ENCODE measurements around the gene PCBP1.
A peak's percentile ranks its signal among the peaks of the same experiment; 100 is the strongest.
"Not testable (repeated sequence)": the region's sequence is repeated elsewhere in the genome, so short reads cannot be mapped to it uniquely, and the experiment has no call there.

Gene PCBP1

DNA sequence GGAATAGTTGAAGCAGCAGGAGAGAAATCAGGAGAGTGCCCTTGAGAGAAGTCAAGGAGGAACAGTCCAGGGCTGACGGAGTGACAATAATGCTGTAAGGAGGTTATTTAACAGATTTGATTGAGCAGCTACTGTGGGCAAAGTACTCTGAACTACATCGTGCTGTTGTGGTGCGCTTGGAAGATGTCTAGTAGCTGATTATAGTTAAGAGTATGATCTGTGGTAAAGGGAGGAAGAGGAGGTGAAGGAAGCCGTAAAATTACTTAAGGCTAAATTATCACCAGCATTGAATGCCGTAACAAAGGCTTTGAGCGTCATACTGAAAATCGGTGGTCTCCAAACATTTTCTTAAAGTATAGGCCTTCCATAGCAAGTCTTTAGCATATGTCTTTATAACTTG is 4.5 kb downstream of the PCBP1 start:
- TF ChIP-seq, protein P1, sequence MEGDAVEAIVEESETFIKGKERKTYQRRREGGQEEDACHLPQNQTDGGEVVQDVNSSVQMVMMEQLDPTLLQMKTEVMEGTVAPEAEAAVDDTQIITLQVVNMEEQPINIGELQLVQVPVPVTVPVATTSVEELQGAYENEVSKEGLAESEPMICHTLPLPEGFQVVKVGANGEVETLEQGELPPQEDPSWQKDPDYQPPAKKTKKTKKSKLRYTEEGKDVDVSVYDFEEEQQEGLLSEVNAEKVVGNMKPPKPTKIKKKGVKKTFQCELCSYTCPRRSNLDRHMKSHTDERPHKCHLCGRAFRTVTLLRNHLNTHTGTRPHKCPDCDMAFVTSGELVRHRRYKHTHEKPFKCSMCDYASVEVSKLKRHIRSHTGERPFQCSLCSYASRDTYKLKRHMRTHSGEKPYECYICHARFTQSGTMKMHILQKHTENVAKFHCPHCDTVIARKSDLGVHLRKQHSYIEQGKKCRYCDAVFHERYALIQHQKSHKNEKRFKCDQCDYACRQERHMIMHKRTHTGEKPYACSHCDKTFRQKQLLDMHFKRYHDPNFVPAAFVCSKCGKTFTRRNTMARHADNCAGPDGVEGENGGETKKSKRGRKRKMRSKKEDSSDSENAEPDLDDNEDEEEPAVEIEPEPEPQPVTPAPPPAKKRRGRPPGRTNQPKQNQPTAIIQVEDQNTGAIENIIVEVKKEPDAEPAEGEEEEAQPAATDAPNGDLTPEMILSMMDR (IDR thresholded peaks at IDR 0.05; ENCODE audit: unreplicated experiment in 3 of 3): no peak
- no peaks in the 10 kb centered on the region for H3K27me3 Mint-ChIP-seq (ENCODE audit: low read depth)
- H3K36me3 Mint-ChIP-seq (ENCODE audit: low read depth): peaks cover 46% of the 10 kb centered on the region
- H3K27ac Mint-ChIP-seq: peak overlapping the region; percentile 31 to 51 (median 49)
- H3K4me1 Mint-ChIP-seq: peaks cover 38% of the 10 kb centered on the region
- peak overlapping the region in 1 of 3 experiments; percentile 31 for H3K4me3 Mint-ChIP-seq
- no peaks in the 10 kb centered on the region for H3K9me3 Mint-ChIP-seq

DNA sequence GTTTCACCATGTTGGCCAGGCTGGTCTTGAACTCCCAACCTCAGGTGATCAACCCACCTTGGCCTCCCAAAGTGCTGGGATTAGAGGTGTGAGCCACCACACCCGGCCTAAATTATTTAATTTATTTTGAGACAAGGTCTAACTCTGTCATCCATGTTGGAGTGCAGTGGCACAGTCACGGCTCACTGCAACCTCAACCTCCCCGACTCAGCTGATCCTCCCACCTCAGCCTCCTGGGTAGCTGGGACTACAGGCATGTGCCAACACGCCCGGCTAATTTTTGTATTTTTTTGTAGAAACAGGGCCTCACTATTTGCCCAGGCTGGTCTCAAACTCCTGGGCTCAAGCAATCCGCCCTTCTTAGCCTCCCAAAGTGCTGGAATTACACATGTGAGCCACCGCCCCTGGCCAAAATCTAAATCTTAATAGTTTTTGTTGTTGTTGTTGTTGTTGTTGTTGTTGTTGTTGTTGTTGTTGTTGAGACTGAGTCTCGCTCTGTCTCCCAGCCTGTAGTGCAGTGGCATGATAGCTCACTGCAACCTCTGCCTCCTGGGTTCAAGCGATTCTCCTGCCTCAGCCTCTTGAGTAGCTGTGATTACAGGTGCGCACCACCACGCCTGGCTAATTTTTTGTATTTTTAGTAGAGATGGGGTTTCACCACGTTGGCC is 5.4 kb downstream of the PCBP1 start:
- H3K27me3 Mint-ChIP-seq (ENCODE audit: low read depth); H3K4me3 Mint-ChIP-seq; H3K27ac Mint-ChIP-seq; H3K9me3 Mint-ChIP-seq: not testable (repeated sequence)
- peaks cover 43% of the 10 kb centered on the region for H3K36me3 Mint-ChIP-seq (ENCODE audit: low read depth)
- peaks cover 38% of the 10 kb centered on the region for H3K4me1 Mint-ChIP-seq

DNA sequence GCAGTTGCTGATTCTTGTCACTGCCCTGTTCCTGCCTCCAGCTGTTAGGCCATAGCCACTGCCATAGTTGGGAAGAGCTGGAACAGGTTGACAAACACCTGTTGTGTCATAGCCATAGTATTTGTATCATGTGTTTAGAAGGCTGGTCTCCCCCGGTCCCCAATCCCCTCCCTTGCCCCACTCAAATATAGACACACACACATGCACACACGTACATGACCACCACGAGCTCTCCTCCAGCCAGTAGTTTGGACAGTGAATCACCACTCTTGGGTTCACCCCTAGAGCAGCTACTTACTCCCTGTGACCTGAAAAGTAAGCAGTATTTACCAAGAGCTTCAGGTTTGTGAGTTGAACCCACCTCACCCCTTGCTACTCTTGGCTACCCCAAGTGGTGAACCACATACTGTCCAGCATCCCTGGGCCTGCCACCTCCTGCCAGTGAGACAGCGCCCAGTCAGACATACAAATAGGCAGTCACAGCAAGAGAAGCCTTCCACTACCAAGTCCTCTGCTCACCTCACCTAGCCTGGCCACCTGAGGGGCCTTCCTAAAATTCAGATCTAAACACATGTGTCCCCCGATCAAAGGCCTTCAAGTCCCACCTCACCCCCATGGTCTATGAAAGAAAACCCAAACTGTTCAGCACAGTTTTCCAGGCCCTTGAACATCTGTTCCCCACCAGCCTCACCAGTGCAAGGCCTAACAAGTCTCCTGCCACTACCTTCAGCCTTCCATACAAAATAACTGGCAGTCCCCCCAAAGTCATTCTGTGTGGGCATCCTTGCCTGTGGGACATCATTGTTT is 7.1 kb downstream of the PCBP1 start:
- Mint-ChIP-seq H3K27ac (peak overlapping the region; percentile 64 to 82 (median 76)), H3K4me3 (peak overlapping the region in 1 of 3 experiments; percentile 19), H3K4me1 (peaks cover 38% of the 10 kb centered on the region), H3K36me3 (ENCODE audit: low read depth) (peaks cover 26% of the 10 kb centered on the region), H3K27me3 (ENCODE audit: low read depth) (no peaks in the 10 kb centered on the region), H3K9me3 (no peaks in the 10 kb centered on the region)
- TF ChIP-seq, protein P1 (IDR thresholded peaks at IDR 0.05; ENCODE audit: unreplicated experiment in 3 of 3): no peak

DNA sequence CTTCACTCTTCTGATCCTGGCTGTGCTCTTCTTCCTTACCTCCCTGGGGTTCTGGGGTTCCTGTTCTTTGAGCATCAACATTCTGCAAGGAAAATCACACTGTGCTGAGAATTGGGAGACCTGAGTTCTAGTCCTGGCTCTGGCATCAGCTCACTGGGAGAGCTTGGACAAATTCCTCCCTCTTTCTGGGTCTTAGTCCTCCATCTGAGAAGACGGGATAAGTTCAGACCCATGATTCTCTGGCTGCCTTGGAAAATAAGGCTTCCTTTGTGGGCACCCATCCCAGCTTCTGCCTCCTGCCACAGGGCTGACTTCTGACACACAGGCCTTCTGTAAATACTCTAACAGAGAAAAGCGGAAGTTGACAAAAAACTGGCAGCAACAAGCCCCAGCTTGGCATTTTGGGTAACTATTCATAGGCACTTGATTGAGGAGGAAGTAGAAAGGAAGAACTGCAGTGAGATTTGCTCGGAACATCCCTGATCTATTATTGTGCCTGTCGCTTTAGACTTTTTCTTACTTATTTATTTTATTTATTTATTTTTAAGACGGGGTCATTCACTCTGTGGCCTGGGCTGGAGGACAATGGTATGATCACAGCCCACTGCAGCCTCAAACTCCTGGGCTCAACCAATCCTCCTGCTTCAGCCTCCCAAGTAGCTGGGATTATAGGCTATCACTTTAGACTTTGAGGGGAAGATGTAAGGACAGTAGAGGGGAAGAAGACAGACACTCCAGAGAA is 7.9 kb downstream of the PCBP1 start:
- Mint-ChIP-seq H3K36me3 (ENCODE audit: low read depth) (peaks cover 21% of the 10 kb centered on the region), H3K9me3 (no peaks in the 10 kb centered on the region), H3K4me1 (peaks cover 37% of the 10 kb centered on the region), H3K27me3 (ENCODE audit: low read depth) (no peaks in the 10 kb centered on the region), H3K27ac (peak overlapping the region; percentile 64 to 76 (median 68)), H3K4me3 (no peak overlapping the region)
- TF ChIP-seq, protein P1 (IDR thresholded peaks at IDR 0.05; ENCODE audit: unreplicated experiment in 3 of 3): no peak

DNA sequence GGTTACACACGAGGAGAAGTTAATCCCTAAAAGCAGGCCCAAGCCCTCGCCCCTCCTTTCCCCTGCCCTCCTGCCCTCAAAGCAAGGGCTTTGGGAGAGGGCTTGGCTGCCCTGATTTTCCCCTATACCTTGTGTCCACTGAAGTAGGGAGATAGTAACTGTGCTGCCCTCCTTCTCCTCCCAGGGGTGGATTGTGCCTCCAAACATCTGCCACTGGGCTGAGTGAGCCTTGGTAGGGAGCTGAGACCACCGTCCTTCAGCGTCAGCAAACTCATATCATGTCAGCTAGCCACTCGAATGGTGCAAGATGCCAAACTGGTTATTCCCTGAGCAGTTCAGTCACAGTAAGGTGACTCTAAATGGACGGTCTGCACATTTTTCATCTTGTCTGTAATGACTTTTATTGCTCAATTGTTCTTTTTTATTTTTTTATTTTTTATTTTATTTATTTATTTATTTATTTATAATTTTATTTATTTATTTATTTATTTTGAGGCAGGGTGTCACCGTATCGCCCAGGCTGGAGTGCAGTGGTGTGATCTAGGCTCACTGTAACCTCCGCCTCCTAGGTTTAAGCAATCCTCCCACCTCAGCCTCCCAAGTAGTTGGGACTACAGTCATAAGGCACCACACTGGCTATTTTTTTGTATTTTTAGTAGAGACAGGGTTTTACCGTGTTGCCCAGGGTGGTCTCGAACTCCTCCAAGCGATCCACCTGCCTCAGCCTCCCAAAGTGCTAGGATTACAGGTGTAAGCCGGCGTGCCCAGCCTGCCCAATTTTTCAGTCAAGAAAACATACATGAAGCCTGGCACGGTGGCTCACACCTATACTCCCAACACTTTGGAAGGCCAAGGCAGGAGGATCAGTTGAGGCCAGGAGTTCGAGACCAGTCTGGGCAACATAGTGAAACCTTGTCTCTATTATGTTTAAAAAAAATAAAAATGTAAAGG is 8.7 kb downstream of the PCBP1 start:
- TF ChIP-seq, protein P1 (IDR thresholded peaks at IDR 0.05; ENCODE audit: unreplicated experiment in 3 of 3): no peak
- no peaks in the 10 kb centered on the region for H3K27me3 Mint-ChIP-seq (ENCODE audit: low read depth)
- no peaks in the 10 kb centered on the region for H3K9me3 Mint-ChIP-seq
- peak overlapping the region in 2 of 3 experiments; percentile 46 to 51 for H3K27ac Mint-ChIP-seq
- no peak overlapping the region for H3K4me3 Mint-ChIP-seq
- H3K36me3 Mint-ChIP-seq (ENCODE audit: low read depth): peaks cover 16% of the 10 kb centered on the region
- peaks cover 33% of the 10 kb centered on the region for H3K4me1 Mint-ChIP-seq

Measured in nephron (organoid).